ENCODE data around the gene GSTO2.
"Not testable (repeated sequence)": the region's sequence is repeated elsewhere in the genome, so short reads cannot be mapped to it uniquely, and the experiment has no call there.

- not testable (repeated sequence) for TF ChIP-seq CTCF, EP300 (IDR thresholded peaks at IDR 0.05)
Observed at GRCh38 chr10:104243009-104243408, 26.0 kb upstream of the GSTO2 start.
